HTERT RPE-1 (cell line): ENCODE results near the gene EPB42.
"Not testable (repeated sequence)": the region's sequence is repeated elsewhere in the genome, so short reads cannot be mapped to it uniquely, and the experiment has no call there.

Experiments used
- in situ Hi-C: fragments of 300-500 bp; cut with MboI; formaldehyde crosslinking; loops from 4 replicates; pipeline ENCODE4 v1.14.3; 2020; ENCODE audit warnings: low sequenced_read_pairs

The EPB42 gene

GRCh38 chr15:43213466-43213865 is 7.4 kb downstream of the EPB42 start:
- in situ Hi-C loops = no loop called here

DNA sequence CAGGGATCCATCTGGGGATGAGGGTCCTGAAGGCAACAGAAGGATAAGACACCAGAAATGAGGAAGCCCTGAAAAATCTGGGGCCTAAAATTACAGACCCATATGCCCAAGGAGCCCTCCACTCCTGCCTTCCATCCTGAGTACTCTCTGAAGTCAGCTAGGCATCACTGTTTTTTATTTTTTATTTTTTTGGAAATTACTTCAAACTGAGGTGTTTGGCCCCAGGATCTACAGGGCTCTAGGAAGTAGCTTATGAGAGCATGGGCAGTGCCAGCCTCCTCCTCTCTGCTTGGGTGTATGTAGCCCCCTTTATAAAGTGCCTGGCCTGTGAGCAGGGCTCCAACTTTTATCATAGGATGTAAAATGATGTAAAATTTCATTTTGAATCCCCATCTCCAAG is 7.9 kb downstream of the EPB42 start:
- in situ Hi-C loops = no loop called here

DNA sequence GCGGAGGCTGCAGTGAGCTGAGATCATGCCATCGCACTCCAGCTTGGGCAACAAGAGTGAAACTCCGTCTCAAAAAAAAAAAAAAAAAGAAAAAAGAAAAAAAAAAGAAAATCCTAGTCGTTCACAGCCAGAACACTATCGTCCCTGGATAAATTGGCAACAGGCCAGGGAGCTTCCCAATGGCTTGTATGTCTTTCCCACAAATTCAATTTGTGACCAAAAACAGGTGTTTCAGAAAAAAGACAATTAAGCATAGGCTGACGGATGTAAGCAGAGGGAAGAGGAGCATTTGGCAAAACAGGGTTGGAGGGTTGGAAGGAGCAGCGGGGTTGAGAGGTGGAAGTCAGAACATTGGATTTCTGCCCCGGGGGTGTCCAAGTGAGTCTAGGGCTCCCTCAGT is 8.5 kb downstream of the EPB42 start:
- in situ Hi-C loops = no loop called here

- in situ Hi-C loops = no loop called here
Measured at GRCh38 chr15:43211224-43211735, 9.5 kb downstream of the EPB42 start.

GRCh38 chr15:43210807-43211206 is 10.0 kb downstream of the EPB42 start:
- in situ Hi-C loops = no loop called here

DNA sequence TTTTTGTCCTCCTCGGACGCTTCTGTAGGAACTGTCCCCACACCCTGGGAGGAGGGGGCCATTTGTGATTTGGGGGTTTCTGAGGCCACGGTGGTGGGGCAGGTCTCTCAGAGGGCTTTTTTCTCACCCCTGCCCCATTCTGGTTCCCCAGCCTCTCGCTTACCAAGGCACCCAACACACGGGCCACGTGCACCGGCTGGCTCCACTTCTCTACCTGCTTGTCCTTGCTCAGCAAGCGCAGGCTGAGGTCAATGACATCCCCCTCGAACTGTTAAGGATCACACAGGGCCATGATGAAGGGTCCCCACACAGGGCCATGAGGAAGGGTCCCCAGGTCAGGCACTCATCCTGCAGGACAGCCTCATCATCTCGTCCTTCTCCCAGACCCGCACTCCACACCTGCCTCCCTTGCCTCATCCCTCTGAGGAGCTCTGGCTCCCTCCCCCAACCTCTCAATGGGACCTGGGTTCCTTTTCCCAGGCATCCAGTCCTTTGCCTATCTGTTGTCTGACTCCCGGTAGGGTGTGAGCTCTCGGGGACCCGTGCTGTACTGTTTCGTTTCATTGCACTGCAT is 10.6 kb downstream of the EPB42 start:
- in situ Hi-C loops = no loop called here

DNA sequence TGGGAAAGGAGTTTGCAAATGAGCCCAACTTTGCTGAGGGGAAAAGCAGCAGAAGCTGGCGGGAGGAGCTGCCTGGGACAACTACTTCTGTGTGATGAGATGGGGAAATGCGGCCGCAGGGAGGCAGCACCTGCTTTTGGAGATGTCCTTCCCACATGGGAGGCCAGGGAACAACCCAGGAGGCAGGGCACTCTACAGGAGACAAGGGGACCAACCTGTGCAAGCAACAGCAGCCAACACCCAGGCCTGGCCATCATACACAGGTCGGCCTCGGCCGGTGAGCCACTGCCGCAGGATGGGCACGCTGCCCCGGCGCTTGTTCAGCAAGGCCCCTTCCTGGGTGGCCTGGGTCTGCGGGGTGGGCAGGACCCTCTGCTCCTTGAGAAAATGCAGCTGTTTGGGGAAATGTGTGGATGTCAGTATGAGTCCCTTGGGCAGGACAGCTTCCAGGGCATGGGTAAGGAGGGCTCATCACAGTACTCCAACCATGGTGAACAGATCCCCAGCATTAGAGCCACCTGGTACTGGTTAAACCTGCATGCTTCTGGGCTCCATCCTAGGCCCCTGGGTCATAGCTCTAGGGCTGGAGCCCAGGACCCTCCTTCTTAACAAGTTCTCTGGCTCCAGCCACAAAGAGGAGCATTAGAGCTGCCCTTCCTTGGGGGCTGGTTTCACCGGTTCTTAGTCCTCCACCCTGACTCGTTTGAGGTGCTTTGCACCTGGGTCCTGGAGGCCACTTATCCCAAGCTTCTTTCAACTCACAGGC is 11.6 kb downstream of the EPB42 start:
- in situ Hi-C loops = no loop called here

DNA sequence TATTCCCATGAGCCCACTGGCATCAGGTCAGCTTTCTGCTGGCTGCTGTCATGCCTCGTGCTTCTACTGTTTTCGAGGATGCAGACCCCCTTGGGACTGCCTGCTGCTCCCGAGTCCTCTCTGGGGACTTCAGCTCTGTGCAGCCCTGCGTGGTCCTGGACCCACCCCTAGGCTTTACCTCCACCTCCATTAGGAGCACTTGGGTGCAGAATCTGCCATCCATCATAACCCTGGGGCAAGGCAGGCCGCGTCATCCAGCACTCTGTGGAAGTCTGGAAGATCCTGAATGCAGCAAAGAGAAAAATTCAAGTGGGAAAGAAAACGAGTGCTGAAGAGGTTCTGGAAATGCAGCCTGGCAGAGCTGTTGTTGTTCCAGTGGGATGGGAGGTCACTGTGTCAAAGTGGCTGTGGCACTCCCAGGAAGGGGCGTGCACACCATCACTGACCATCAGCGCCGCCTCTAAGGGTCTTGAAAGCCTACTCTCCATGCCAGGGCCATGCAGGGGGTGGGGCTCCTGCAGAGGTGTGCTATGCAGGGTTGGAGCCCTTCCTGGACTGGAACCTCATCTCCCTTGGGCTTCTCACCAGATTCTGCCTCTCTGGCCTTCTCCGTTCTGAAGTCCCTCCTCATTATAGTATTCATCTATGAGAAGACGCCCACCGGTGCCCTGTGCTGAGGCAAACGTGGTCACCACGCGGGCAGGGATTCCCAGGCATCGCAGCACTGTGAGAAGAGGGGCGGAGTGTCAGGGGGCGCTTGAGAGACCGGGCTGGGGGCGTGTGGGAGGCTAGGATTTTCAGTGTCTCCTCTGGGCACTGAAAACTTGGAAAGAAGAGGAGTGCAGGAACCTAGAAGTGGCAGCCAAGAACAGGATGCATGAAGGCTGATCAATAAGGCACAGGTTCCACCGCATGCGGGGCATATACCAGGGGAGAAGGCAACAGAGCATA is 12.5 kb downstream of the EPB42 start:
- in situ Hi-C loops = no loop called here

- in situ Hi-C loops = no loop called here
Measured at GRCh38 chr15:43207024-43207423, 13.8 kb downstream of the EPB42 start.

DNA sequence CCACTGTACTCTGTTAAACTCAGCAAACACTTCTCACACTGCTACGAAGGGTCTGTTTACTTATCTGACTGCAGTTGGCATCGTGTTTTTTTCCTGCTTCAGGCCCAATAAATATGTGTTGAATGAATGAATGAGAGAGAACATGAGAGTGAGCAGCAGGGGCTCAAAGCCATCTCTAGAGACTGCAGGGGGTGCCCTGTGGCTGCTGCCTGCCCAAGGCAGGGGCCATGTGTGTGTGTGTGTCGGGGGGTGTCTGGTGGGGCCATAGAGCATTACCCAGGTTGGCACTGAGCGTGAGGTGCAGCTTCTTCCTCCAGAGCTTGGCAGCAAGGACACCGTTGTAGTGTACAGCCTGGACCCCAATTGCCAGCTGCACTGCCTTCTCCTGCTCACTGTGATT is 14.8 kb downstream of the EPB42 start:
- in situ Hi-C loops = no loop called here

- in situ Hi-C loops = no loop called here
Measured at GRCh38 chr15:43204016-43204901, 16.6 kb downstream of the EPB42 start.

DNA sequence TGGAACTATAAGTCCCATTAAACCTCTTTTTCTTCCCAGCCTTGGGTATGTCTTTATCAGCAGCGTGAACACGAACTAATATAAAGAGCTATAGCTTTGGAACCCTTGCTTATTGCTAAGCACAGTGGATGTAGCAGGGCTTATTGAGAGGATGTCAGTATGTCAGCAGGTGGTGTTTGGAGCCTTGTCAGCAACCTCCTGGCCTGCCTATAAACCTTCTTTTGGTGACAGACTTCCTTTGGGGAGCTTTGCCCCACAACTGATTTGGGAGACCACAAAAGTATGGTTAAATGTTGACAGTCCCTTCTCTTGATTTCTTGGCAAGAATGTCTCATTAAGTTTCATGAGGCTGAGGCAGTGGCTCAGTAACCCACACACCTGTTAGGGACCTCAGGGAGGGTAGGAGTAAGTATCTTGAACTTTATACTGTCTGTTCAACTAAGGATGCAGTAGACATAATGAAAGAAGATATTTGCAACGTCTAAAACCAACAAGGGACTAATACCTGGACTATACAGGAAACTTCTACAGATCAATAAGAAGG is 20.8 kb downstream of the EPB42 start:
- in situ Hi-C loops = no loop called here

DNA sequence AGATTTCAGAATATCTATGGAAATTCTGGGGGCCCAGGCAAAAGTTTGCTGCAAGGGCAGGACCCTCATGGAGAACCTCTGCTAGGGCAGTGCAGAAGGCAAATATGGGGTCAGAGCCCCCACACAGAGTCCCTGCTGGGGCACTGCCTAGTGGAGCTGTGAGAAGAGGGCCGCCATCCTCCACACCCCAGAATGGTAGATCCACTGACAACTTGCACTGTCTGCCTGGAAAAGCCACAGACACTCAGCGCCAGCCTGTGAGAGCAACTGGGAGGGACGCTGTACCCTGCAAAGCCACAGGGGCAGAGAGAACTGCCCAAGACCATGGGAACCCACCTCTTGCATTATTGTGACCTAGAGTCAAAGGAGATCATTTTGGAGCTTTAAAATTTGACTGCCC is 21.8 kb downstream of the EPB42 start:
- in situ Hi-C loops = no loop called here

GRCh38 chr15:43198556-43198955 is 22.3 kb downstream of the EPB42 start:
- in situ Hi-C loops = not testable (repeated sequence)

- in situ Hi-C loops = not testable (repeated sequence)
Measured at GRCh38 chr15:43197773-43198172, 23.0 kb downstream of the EPB42 start.

DNA sequence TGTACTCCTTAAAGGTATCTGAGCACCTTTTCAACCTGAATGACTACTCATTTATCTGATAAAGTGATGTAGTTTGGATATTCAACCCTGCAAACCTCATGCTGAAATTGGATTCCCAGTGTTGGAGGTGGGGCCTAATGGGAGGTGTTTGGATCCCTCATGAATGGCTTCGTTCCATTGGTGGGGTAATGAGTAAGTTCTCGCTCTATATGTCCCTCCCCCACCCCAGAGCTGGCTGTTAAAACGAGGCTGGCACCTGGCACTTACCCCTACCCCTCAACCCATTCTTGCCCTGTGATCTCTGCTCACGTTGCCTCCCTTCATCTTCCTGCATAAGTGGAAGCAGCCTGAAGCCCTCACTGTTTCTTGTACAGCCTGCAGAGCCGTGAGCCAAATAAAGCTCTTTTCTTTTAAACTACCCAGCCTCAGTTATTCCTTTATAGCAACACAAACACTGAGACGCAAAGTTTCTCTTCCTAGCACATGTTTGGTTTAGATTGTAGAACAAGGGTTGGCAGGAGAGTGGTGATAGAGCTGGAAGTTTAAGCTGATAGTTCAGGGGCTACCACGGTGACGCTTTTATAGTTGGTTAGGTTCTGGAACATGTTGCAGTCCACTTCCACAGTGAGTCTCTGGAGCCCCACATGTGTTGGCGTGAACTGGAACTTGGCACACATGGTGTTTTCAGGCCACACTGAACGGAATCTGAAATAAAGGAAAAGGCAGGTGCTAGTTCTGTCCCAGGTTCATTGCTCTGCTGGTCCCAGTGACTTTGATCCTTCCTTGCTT is 23.9 kb downstream of the EPB42 start:
- in situ Hi-C loops = no loop called here

DNA sequence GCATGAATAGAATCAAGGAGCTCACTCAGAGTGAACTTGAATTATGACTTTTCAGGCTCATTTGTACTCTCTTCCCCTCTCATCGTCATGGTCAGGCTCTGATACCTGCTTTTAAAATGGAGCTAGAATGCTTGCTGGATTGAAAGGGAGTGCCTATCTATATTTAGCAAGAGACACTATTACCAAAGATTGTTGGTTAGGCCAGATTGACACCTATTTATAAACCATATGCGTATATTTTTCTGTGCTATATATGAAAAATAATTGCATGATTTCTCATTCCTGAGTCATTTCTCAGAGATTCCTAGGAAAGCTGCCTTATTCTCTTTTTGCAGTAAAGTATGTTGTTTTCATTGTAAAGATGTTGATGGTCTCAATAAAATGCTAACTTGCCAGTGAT is 26.0 kb downstream of the EPB42 start:
- in situ Hi-C loops = no loop called here

DNA sequence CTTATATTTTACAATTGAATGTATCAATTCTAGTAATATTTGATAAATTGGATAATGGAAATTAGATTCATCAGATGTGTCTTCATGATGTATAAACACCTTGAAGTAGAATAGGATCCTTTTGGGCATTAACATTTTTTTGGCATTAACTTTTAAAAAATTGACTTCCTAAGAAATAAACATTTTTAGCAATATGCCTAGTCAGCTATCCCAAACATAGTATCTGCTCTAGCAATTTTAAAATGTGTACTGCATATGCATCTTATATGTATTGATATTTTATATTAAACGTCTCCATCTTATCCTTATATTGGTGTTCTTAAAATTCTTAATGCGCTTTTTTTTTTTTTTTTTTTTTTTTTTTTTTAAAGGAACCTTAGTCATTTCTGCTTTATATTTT is 27.1 kb downstream of the EPB42 start:
- in situ Hi-C loops = no loop called here

- in situ Hi-C loops = no loop called here
Measured at GRCh38 chr15:43190178-43190577, 30.6 kb downstream of the EPB42 start.
